Measurements from ENCODE around the gene PROX2.

PROX2 gene

GRCh38 chr14:74855945-74856344 lies 20.0 kb downstream of the PROX2 start:
- TF ChIP-seq CTCF (IDR thresholded peaks at IDR 0.05), result no peak
- no peak for TF ChIP-seq ZFX (IDR thresholded peaks at IDR 0.05; ENCODE audit: borderline replicate concordance)
- no peak overlapping the region for H3K27ac ChIP-seq

GRCh38 chr14:74855021-74855420 lies 20.9 kb downstream of the PROX2 start:
- H3K27ac ChIP-seq, result no peak overlapping the region
- no peak for TF ChIP-seq ZFX (IDR thresholded peaks at IDR 0.05; ENCODE audit: borderline replicate concordance)
- no peak for TF ChIP-seq CTCF (IDR thresholded peaks at IDR 0.05)

GRCh38 chr14:74853581-74853980 lies 22.4 kb downstream of the PROX2 start:
- no peak for TF ChIP-seq ZFX (IDR thresholded peaks at IDR 0.05; ENCODE audit: borderline replicate concordance)
- TF ChIP-seq CTCF (IDR thresholded peaks at IDR 0.05), result no peak
- no peak overlapping the region for H3K27ac ChIP-seq

GRCh38 chr14:74852922-74853530 lies 22.9 kb downstream of the PROX2 start:
- no peak overlapping the region for H3K27ac ChIP-seq
- TF ChIP-seq ZFX (IDR thresholded peaks at IDR 0.05; ENCODE audit: borderline replicate concordance) (no peak), CTCF (IDR thresholded peaks at IDR 0.05) (no peak)

- no peak for TF ChIP-seq ZFX (IDR thresholded peaks at IDR 0.05; ENCODE audit: borderline replicate concordance)
- TF ChIP-seq CTCF (IDR thresholded peaks at IDR 0.05), result no peak
- no peak overlapping the region for H3K27ac ChIP-seq
Measured at GRCh38 chr14:74848768-74849167, 27.2 kb downstream of the PROX2 start.

GRCh38 chr14:74846968-74847665 lies 28.8 kb downstream of the PROX2 start:
- no peak overlapping the region for H3K27ac ChIP-seq
- TF ChIP-seq ZFX (IDR thresholded peaks at IDR 0.05; ENCODE audit: borderline replicate concordance) (no peak), CTCF (IDR thresholded peaks at IDR 0.05) (no peak)

GRCh38 chr14:74846168-74846567 lies 29.8 kb downstream of the PROX2 start:
- no peak overlapping the region for H3K27ac ChIP-seq
- TF ChIP-seq ZFX (IDR thresholded peaks at IDR 0.05; ENCODE audit: borderline replicate concordance) (no peak), CTCF (IDR thresholded peaks at IDR 0.05) (no peak)
